Measurements from ENCODE around the gene TACC2.
"Not testable (repeated sequence)": the region's sequence is repeated elsewhere in the genome, so short reads cannot be mapped to it uniquely, and the experiment has no call there.

TACC2 gene

GRCh38 chr10:122185643-122186042 lies 196.7 kb downstream of the TACC2 start:
- DNase-seq (ENCODE audit: extremely low read depth in 1 of 2, low read depth in 1 of 2): no peak

GRCh38 chr10:122186816-122187810 lies 198.2 kb downstream of the TACC2 start:
- DNase-seq (ENCODE audit: extremely low read depth in 1 of 2, low read depth in 1 of 2): no peak

GRCh38 chr10:122188706-122189105 lies 199.7 kb downstream of the TACC2 start:
- DNase-seq (ENCODE audit: extremely low read depth in 1 of 2, low read depth in 1 of 2): no peak

GRCh38 chr10:122189185-122189584 lies 200.2 kb downstream of the TACC2 start:
- no peak for DNase-seq (ENCODE audit: extremely low read depth in 1 of 2, low read depth in 1 of 2)

GRCh38 chr10:122190176-122190943 lies 201.4 kb downstream of the TACC2 start:
- DNase-seq (ENCODE audit: extremely low read depth in 1 of 2, low read depth in 1 of 2): no peak

GRCh38 chr10:122191936-122192541 lies 203.1 kb downstream of the TACC2 start:
- no peak for DNase-seq (ENCODE audit: extremely low read depth in 1 of 2, low read depth in 1 of 2)

GRCh38 chr10:122194251-122194650 lies 205.3 kb downstream of the TACC2 start:
- DNase-seq (ENCODE audit: extremely low read depth in 1 of 2, low read depth in 1 of 2): no peak

GRCh38 chr10:122196218-122196617 lies 207.3 kb downstream of the TACC2 start:
- no peak for DNase-seq (ENCODE audit: extremely low read depth in 1 of 2, low read depth in 1 of 2)

GRCh38 chr10:122197611-122198222 lies 208.8 kb downstream of the TACC2 start:
- DNase-seq (ENCODE audit: extremely low read depth in 1 of 2, low read depth in 1 of 2): no peak

- no peak for DNase-seq (ENCODE audit: extremely low read depth in 1 of 2, low read depth in 1 of 2)
These were observed 209.7 kb downstream of the TACC2 start for GRCh38 chr10:122198631-122199030.

GRCh38 chr10:122199070-122199469 lies 210.1 kb downstream of the TACC2 start:
- no peak for DNase-seq (ENCODE audit: extremely low read depth in 1 of 2, low read depth in 1 of 2)

- DNase-seq (ENCODE audit: extremely low read depth in 1 of 2, low read depth in 1 of 2): no peak
These were observed 210.7 kb downstream of the TACC2 start for GRCh38 chr10:122199689-122200088.

GRCh38 chr10:122201401-122201800 lies 212.4 kb downstream of the TACC2 start:
- DNase-seq (ENCODE audit: extremely low read depth in 1 of 2, low read depth in 1 of 2): no peak

- DNase-seq (ENCODE audit: extremely low read depth in 1 of 2, low read depth in 1 of 2): not testable (repeated sequence)
These were observed 214.2 kb downstream of the TACC2 start for GRCh38 chr10:122203180-122203579.

- DNase-seq (ENCODE audit: extremely low read depth in 1 of 2, low read depth in 1 of 2): no peak
These were observed 215.9 kb downstream of the TACC2 start for GRCh38 chr10:122204691-122205489.

GRCh38 chr10:122206471-122207065 lies 217.6 kb downstream of the TACC2 start:
- no peak for DNase-seq (ENCODE audit: extremely low read depth in 1 of 2, low read depth in 1 of 2)

GRCh38 chr10:122207163-122207562 lies 218.2 kb downstream of the TACC2 start:
- no peak for DNase-seq (ENCODE audit: extremely low read depth in 1 of 2, low read depth in 1 of 2)

- no peak for DNase-seq (ENCODE audit: extremely low read depth in 1 of 2, low read depth in 1 of 2)
These were observed 218.6 kb downstream of the TACC2 start for GRCh38 chr10:122207596-122207995.

GRCh38 chr10:122208571-122209430 lies 219.8 kb downstream of the TACC2 start:
- no peak for DNase-seq (ENCODE audit: extremely low read depth in 1 of 2, low read depth in 1 of 2)
